HFF-Myc (cell line): ENCODE measurements around the gene CAPZA2.

ENCODE experiments used
- DNase-seq: peaks from one replicate; pipeline ENCODE4 v3.0.0-alpha.2; 2011; ENCODE audit warnings: low read depth; ENCODE audit errors: extremely low read depth
- H3K4me3 ChIP-seq: replicated peaks from 2 replicates; pipeline ENCODE4 v1.5.1; 2011; ENCODE audit warnings: low read depth, mild to moderate bottlenecking, control low read depth, low read length
- CTCF ChIP-seq: IDR thresholded peaks from 2 replicates; pipeline ENCODE4 v1.5.1; 2012; ENCODE audit warnings: mild to moderate bottlenecking, low read depth, low read length, control low read depth; ENCODE audit errors: missing control alignments

CAPZA2 gene

GRCh38 chr7:116840256-116840655, 22.1 kb upstream of the CAPZA2 start:
- no peak for TF ChIP-seq CTCF
- no peak for DNase-seq

DNA sequence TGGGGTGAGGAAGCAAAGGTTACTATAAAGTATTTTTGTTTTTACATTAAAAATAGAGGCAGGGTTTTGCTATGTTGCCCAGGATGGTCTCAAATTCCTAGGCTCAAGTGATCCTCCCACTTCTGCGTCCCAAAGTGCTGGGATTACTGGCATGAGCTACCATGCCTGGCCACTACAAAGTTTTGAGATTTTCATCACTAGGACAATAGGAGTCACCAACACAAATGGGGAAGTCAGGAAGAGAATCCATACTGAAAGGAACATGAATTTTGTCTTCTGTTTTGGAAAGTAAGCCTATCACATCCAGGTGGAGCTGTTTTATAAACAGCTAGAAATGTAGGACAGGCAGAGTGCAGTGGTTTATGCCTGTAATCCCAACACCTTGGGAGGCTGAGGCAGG, 20.0 kb upstream of the CAPZA2 start:
- H3K4me3 ChIP-seq, result no peak overlapping the region
- no peak for TF ChIP-seq CTCF
- DNase-seq, result no peak

More at GRCh38 chr7:116840256-116840655, 22.1 kb upstream of the CAPZA2 start:
- H3K4me3 ChIP-seq, result no peak overlapping the region

DNA sequence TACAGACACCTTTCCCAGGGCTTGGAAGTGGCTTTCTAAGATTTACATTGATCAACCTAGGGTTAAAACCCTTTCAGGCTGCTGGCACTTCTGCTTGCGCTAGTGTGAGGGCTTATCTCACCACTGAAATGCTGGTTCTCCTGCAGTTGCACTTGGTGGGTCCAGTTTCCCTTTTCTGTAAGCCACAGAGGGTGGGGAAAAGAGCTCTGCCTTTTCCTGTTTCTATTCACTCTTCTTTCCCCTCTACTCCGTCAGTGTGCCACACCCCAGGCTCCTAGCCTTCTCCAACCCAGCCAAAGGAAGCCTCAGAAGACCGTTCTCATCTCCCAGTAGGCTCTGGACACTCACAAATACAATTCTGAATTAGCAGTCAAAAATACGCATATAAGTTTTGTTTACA, 19.0 kb upstream of the CAPZA2 start:
- no peak for TF ChIP-seq CTCF
- no peak overlapping the region for H3K4me3 ChIP-seq
- DNase-seq, result no peak

DNA sequence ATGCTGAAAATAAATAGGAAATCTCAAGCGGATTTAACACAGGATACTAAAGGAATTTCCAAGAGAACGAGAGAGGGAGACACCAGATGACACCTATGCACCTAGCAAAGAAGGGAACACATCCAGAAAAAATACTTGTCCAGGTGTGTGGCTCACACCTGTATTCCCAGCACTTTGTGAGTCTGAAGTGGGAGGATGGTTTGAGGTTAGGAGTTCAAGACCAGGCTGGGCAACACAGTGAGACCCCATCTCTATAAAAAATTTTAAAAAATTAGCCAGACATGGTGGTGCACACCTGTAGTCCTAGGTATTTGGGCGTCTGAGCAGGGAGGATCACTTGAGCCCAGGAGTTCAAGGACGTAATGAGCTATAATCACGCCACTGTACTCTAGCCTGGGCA, 11.2 kb upstream of the CAPZA2 start:
- no peak for TF ChIP-seq CTCF
- no peak for DNase-seq
- H3K4me3 ChIP-seq, result no peak overlapping the region

GRCh38 chr7:116851671-116852070, 10.7 kb upstream of the CAPZA2 start:
- H3K4me3 ChIP-seq, result no peak overlapping the region
- no peak for TF ChIP-seq CTCF
- DNase-seq, result no peak

- TF ChIP-seq CTCF, result no peak
- no peak overlapping the region for H3K4me3 ChIP-seq
- DNase-seq, result no peak
These were observed 8.3 kb upstream of the CAPZA2 start for GRCh38 chr7:116854132-116854531.

DNA sequence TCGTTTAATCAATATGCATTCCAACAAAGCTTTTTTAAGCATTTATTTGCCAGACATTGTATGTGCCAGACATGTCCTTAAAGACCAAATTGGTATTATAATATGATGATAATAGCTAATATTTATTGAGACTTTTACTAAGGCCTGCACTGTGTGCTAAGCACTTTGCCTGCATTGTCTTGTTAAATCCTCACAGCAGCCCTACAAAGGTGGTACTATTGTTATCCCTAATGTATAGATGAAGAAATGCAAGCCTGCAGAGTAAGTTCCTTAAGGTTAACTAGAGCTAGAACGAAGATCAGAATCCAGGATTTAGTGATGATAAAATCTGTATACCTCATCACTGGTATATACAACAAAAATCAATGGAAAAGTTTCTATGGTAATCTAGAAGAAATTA, 5.3 kb upstream of the CAPZA2 start:
- no peak for DNase-seq
- no peak overlapping the region for H3K4me3 ChIP-seq
- no peak for TF ChIP-seq CTCF
